H9 (cell line): ENCODE results near the gene COX10. TPM values are rescaled to one million over a fixed set of nuclear protein-coding genes. Genes with fewer than 3 reads are reported as not detected.

ENCODE experiments used
- DNase-seq: peaks from one replicate; pipeline ENCODE4 v3.0.0-alpha.2; 2017
- H2AFZ ChIP-seq: one replicate; pipeline ENCODE4 v1.6.1; 2013; ENCODE audit warnings: mild to moderate bottlenecking, low read length, control low read depth, moderate library complexity
- H2AK5ac ChIP-seq: 2 replicates; pipeline ENCODE4 v1.6.1; 2013; ENCODE audit warnings: low read length, control low read depth, mixed read lengths; ENCODE audit not compliant: insufficient read length
- H2BK120ac ChIP-seq: one replicate; pipeline ENCODE4 v1.6.1; 2013; ENCODE audit warnings: low read depth, mild to moderate bottlenecking, low read length, control low read depth, inconsistent platforms; ENCODE audit not compliant: poor library complexity, severe bottlenecking
- H2BK12ac ChIP-seq: 2 replicates; pipeline ENCODE4 v1.6.1; 2013; ENCODE audit warnings: low read length, control low read depth, mixed read lengths, low read depth; ENCODE audit not compliant: insufficient read length
- H2BK15ac ChIP-seq: 2 replicates; pipeline ENCODE4 v1.6.1; 2013; ENCODE audit warnings: low read depth, low read length, control low read depth
- H2BK20ac ChIP-seq: one replicate; pipeline ENCODE4 v1.6.1; 2013; ENCODE audit warnings: low read depth, mild to moderate bottlenecking, low read length, control low read depth, inconsistent platforms; ENCODE audit not compliant: poor library complexity, severe bottlenecking
- H2BK5ac ChIP-seq: 2 replicates; pipeline ENCODE4 v1.6.1; 2013; ENCODE audit warnings: low read length, control low read depth, mixed read lengths; ENCODE audit not compliant: insufficient read length
- H3K14ac ChIP-seq: 2 replicates; pipeline ENCODE4 v1.6.1; 2013; ENCODE audit warnings: low read length, control low read depth; ENCODE audit not compliant: insufficient read depth
- H3K18ac ChIP-seq: 2 replicates; pipeline ENCODE4 v1.6.1; 2013; ENCODE audit warnings: low read depth, mild to moderate bottlenecking, mixed read lengths, low read length, control low read depth; ENCODE audit not compliant: insufficient read length
- H3K23ac ChIP-seq: 2 replicates; pipeline ENCODE4 v1.6.1; 2013; ENCODE audit warnings: low read length, control low read depth, mixed read lengths, low read depth; ENCODE audit not compliant: insufficient read length
- H3K23me2 ChIP-seq: 2 replicates; pipeline ENCODE4 v1.6.1; 2013; ENCODE audit warnings: low read depth, mild to moderate bottlenecking, mixed read lengths, low read length, control low read depth; ENCODE audit not compliant: insufficient read length, poor library complexity, severe bottlenecking
- H3K27ac ChIP-seq: 2 replicates; pipeline ENCODE4 v1.5.1; 2013; ENCODE audit warnings: low read length, control low read depth, mixed read lengths, low read depth; ENCODE audit not compliant: insufficient read length
- H3K27me3 ChIP-seq: 2 replicates; pipeline ENCODE4 v1.6.1; 2013; ENCODE audit warnings: low read length, control low read depth, inconsistent platforms; ENCODE audit not compliant: insufficient read depth
- H3K4ac ChIP-seq: 2 replicates; pipeline ENCODE4 v1.6.1; 2013; ENCODE audit warnings: low read depth, mild to moderate bottlenecking, control low read depth, inconsistent platforms, low read length, moderate library complexity
- H3K4me1 ChIP-seq: 2 replicates; pipeline ENCODE4 v1.6.1; 2013; ENCODE audit warnings: low read length, control low read depth, inconsistent platforms; ENCODE audit not compliant: insufficient read depth
- H3K4me2 ChIP-seq: 2 replicates; pipeline ENCODE4 v1.6.1; 2013; ENCODE audit warnings: low read length, control low read depth, mixed read lengths; ENCODE audit not compliant: insufficient read length, insufficient read depth
- H3K56ac ChIP-seq: 2 replicates; pipeline ENCODE4 v1.6.1; 2013; ENCODE audit warnings: low read depth, mild to moderate bottlenecking, mixed read lengths, low read length, control low read depth; ENCODE audit not compliant: insufficient read length
- H3K79me1 ChIP-seq: 2 replicates; pipeline ENCODE4 v1.6.1; 2013; ENCODE audit warnings: low read depth, mild to moderate bottlenecking, moderate library complexity, low read length, control low read depth, inconsistent platforms; ENCODE audit not compliant: insufficient read depth, poor library complexity, severe bottlenecking
- H3K79me2 ChIP-seq: 2 replicates; pipeline ENCODE4 v1.6.1; 2013; ENCODE audit warnings: low read length, control low read depth, inconsistent platforms; ENCODE audit not compliant: insufficient read depth
- H3K9ac ChIP-seq: 2 replicates; pipeline ENCODE4 v1.6.1; 2013; ENCODE audit warnings: low read length, control low read depth, mixed read lengths; ENCODE audit not compliant: insufficient read length; ENCODE audit errors: extremely low read depth
- H3K9me3 ChIP-seq: one replicate; pipeline ENCODE4 v1.6.1; 2013; ENCODE audit warnings: low read depth, low read length, inconsistent platforms; ENCODE audit not compliant: control insufficient read depth
- H3T11ph ChIP-seq: one replicate; pipeline ENCODE4 v1.6.1; 2013; ENCODE audit warnings: mild to moderate bottlenecking, low read length, control low read depth, inconsistent platforms
- H4K20me1 ChIP-seq: one replicate; pipeline ENCODE4 v1.6.1; 2013; ENCODE audit not compliant: control insufficient read depth, insufficient read length, insufficient read depth
- H4K5ac ChIP-seq: 2 replicates; pipeline ENCODE4 v1.6.1; 2013; ENCODE audit warnings: low read depth, mild to moderate bottlenecking, mixed read lengths, low read length, control low read depth; ENCODE audit not compliant: insufficient read length
- H4K8ac ChIP-seq: replicated peaks from 2 replicates; pipeline ENCODE4 v1.6.1; 2013; ENCODE audit warnings: low read length, control low read depth, mixed read lengths, low read depth; ENCODE audit not compliant: insufficient read length
- H4K91ac ChIP-seq: 2 replicates; pipeline ENCODE4 v1.6.1; 2013; ENCODE audit warnings: low read depth, mild to moderate bottlenecking, moderate library complexity, mixed read lengths, low read length, control low read depth; ENCODE audit not compliant: insufficient read length
- H3K27ac Mint-ChIP-seq, 3 experiments: 2 replicates in 2 of 3; 3 replicates in 1 of 3; pipeline ENCODE4 v1.8.0; 2020 to 2021; ENCODE audit warnings: mixed read lengths in 3 of 3, mild to moderate bottlenecking in 1 of 3, moderate library complexity in 1 of 3
- H3K27me3 Mint-ChIP-seq: 2 replicates; pipeline ENCODE4 v1.8.0; 2021; ENCODE audit warnings: low read depth, mild to moderate bottlenecking, moderate library complexity, mixed read lengths
- H3K36me3 Mint-ChIP-seq, 3 experiments: 2 replicates in 2 of 3; 3 replicates in 1 of 3; pipeline ENCODE4 v1.8.0; 2020 to 2021; ENCODE audit warnings: low read depth in 3 of 3, mixed read lengths in 3 of 3; ENCODE audit not compliant: insufficient read depth in 1 of 3
- H3K4me1 Mint-ChIP-seq, 2 experiments: 2 replicates each; pipeline ENCODE4 v1.8.0; 2020; ENCODE audit warnings: mixed read lengths in 2 of 2
- H3K4me3 Mint-ChIP-seq, 2 experiments: 2 replicates in 1 of 2; 3 replicates in 1 of 2; pipeline ENCODE4 v1.8.0; 2020 to 2021; ENCODE audit warnings: mild to moderate bottlenecking in 2 of 2, mixed read lengths in 2 of 2, moderate library complexity in 1 of 2
- H3K9me3 Mint-ChIP-seq, 2 experiments: 2 replicates in 1 of 2; 3 replicates in 1 of 2; pipeline ENCODE4 v1.8.0; 2020; ENCODE audit warnings: mild to moderate bottlenecking in 2 of 2, mixed read lengths in 2 of 2, moderate library complexity in 1 of 2
- WGBS: extraction: QIAGEN DNeasy Blood & Tissue Kit; methylation state at CpG from one replicate; pipeline ENCODE4 v1.1.7; 2013; ENCODE audit warnings: missing lambda C conversion rate, low lambda C conversion rate, mixed read lengths; ENCODE audit not compliant: insufficient read length; ENCODE audit errors: extremely low coverage; 5-methylcytosine and 5-hydroxymethylcytosine counted together
- total RNA-seq: library from RNA; stranded (reverse); gene quantifications from 2 replicates; pipeline ENCODE4 v1.2.1, GENCODE V29; 2021
- TF ChIP-seq, protein P1 (sequence below): fragments of 200-600 bp; sonication (generic); conservative IDR thresholded peaks from 3 replicates; pipeline ENCODE4 v1.8.0; 2021; ENCODE audit warnings: antibody characterized with exemption, mild to moderate bottlenecking

Gene COX10
- total RNA-seq, 1 experiment from 2014 or later: 20.6 TPM

DNA sequence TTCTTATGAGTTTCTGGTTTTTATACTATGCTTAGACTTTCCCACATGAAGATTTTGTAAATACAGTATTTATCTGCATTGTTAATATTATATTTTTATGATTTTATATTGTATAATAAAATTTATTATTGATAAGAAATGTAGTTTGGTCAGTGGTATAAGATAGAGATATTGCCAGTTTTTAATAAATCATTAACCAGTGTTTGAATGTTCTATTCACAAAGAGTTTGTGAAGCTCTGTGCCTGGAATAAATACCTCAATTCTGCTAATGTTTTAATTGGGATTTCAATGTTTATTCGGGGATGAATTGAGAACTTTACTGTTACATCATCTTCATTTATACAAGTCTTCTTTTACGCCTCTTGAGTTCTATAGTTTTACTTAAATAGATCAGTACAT, 16.9 kb downstream of the COX10 start:
- no peak overlapping the region for H2AK5ac ChIP-seq
- H4K5ac ChIP-seq: no peak overlapping the region
- no peak overlapping the region for H2BK15ac ChIP-seq
- H3K18ac ChIP-seq: no peak overlapping the region
- H2BK120ac ChIP-seq: no peak overlapping the region
- H3K56ac ChIP-seq: no peak overlapping the region
- H3K4me1 ChIP-seq: peaks cover 3% of the 10 kb centered on the region; the same call in 1 of the 2 replicates
- peaks cover 13% of the 10 kb centered on the region for H3K79me1 ChIP-seq
- no peak overlapping the region for H3K23ac ChIP-seq
- H3T11ph ChIP-seq: no peak overlapping the region
- no peak overlapping the region for H4K8ac ChIP-seq
- H3K9me3 ChIP-seq: no peaks in the 10 kb centered on the region
- Mint-ChIP-seq H3K27ac (no peak overlapping the region), H3K9me3 (no peaks in the 10 kb centered on the region; a peak in 1 of 5 replicates), H3K27me3 (no peaks in the 10 kb centered on the region), H3K4me1 (peaks cover 10 to 12% of the 10 kb centered on the region in 2 experiments), H3K4me3 (no peak overlapping the region), H3K36me3 (peaks cover 0 to under 1% (median 0%) of the 10 kb centered on the region in 3 experiments; a peak in 3 of 7 replicates)
- no peaks in the 10 kb centered on the region for H4K20me1 ChIP-seq
- no peak overlapping the region for H3K14ac ChIP-seq
- no peak for DNase-seq
- H3K4me2 ChIP-seq: no peak overlapping the region
- H2BK5ac ChIP-seq: no peak overlapping the region
- no peak overlapping the region for H2AFZ ChIP-seq
- no peak overlapping the region for H3K27ac ChIP-seq
- H3K9ac ChIP-seq: no peak overlapping the region
- peaks cover under 1% of the 10 kb centered on the region; the same call in 1 of the 2 replicates for H3K79me2 ChIP-seq
- H3K4ac ChIP-seq: no peak overlapping the region
- H2BK12ac ChIP-seq: no peak overlapping the region
- H3K27me3 ChIP-seq: no peaks in the 10 kb centered on the region
- H3K23me2 ChIP-seq: no peaks in the 10 kb centered on the region
- TF ChIP-seq, protein P1, sequence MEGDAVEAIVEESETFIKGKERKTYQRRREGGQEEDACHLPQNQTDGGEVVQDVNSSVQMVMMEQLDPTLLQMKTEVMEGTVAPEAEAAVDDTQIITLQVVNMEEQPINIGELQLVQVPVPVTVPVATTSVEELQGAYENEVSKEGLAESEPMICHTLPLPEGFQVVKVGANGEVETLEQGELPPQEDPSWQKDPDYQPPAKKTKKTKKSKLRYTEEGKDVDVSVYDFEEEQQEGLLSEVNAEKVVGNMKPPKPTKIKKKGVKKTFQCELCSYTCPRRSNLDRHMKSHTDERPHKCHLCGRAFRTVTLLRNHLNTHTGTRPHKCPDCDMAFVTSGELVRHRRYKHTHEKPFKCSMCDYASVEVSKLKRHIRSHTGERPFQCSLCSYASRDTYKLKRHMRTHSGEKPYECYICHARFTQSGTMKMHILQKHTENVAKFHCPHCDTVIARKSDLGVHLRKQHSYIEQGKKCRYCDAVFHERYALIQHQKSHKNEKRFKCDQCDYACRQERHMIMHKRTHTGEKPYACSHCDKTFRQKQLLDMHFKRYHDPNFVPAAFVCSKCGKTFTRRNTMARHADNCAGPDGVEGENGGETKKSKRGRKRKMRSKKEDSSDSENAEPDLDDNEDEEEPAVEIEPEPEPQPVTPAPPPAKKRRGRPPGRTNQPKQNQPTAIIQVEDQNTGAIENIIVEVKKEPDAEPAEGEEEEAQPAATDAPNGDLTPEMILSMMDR: no peak
- no peak overlapping the region for H2BK20ac ChIP-seq
- no peak overlapping the region for H4K91ac ChIP-seq
- no CpG with 5 or more reads among the region's 2 CpGs for WGBS
